ENCODE results near the gene ARHGAP15.

The ARHGAP15 gene

DNA sequence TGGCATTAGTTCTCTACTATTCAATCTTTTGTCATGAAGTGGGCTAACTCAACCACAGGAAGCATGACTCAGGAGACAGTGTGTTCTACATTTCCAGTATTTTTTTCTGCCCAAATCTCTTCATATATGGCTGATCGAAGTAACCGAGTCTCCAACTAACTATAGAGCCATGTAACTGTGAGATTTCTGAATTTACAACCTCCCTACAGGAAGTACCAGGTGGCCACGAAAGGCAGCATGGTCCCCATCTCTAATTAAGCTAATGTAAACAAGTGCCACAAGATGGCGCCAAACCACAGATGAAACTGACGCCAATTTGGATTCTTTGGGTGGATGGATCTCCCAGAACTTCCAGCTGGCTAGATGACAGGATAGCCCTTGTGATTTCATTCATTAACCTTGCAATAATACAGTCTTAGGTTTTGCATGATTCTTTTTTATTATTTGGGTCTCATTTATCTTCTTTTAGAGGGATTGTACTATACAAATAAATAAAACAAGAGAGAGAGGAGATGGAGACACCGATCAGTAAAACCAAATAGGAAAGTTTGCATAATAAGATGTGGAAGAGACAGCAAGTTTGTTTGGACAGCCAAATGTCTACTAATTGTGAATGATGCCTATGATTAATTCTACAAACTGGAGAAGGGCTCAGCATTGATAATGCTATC lies 18.3 kb upstream of the ARHGAP15 start:
- no peak for TF ChIP-seq YY1 (IDR thresholded peaks at IDR 0.05; ENCODE audit: insufficient read depth, insufficient read length)
- no peak for TF ChIP-seq SUZ12 (IDR thresholded peaks at IDR 0.05; ENCODE audit: extremely low read depth, insufficient read depth, insufficient read length)
- no peak for TF ChIP-seq ZNF274 (IDR thresholded peaks at IDR 0.05; ENCODE audit: low read depth, low read length)
- H3K9me3 ChIP-seq (ENCODE audit: insufficient read depth, low read length), result no peaks in the 10 kb centered on the region
- no peak overlapping the region for H3K9ac ChIP-seq (ENCODE audit: insufficient read length, low read depth)
- no peaks in the 10 kb centered on the region for H3K27me3 ChIP-seq (ENCODE audit: insufficient read depth, insufficient read length)
- no peaks in the 10 kb centered on the region for H3K36me3 ChIP-seq (ENCODE audit: insufficient read depth, insufficient read length, low read length)
- no peak overlapping the region for H3K4me3 ChIP-seq (ENCODE audit: insufficient read length, low read depth)
- peak; percentile 74 for DNase-seq (ENCODE audit: low read depth, low spot score)
- no peaks in the 10 kb centered on the region for H3K4me1 ChIP-seq (ENCODE audit: insufficient read depth, insufficient read length)

DNA sequence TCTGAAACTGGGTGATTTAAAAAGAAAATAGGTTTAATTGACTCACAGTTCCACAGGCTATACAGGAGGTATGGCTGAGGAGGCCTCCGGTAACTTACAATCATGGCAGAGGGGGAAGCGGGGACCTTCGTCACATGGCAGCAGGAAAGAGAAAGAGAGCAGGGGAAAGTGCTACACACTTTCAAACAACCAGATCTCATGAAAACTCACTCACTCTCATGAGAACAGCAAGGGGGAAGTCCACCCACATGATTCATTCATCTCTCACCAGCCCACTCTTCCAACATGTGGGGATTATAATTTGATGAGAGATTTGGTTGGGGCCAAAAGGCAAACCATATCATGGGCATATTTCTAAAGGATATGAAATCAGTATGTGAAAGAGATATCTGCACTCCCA lies 12.0 kb upstream of the ARHGAP15 start:
- TF ChIP-seq ZNF274 (IDR thresholded peaks at IDR 0.05; ENCODE audit: low read depth, low read length) (no peak), YY1 (IDR thresholded peaks at IDR 0.05; ENCODE audit: insufficient read depth, insufficient read length) (no peak), SUZ12 (IDR thresholded peaks at IDR 0.05; ENCODE audit: extremely low read depth, insufficient read depth, insufficient read length) (no peak)
- no peaks in the 10 kb centered on the region for H3K4me1 ChIP-seq (ENCODE audit: insufficient read depth, insufficient read length)
- H3K9ac ChIP-seq (ENCODE audit: insufficient read length, low read depth), result no peak overlapping the region
- H3K27me3 ChIP-seq (ENCODE audit: insufficient read depth, insufficient read length), result no peaks in the 10 kb centered on the region
- H3K9me3 ChIP-seq (ENCODE audit: insufficient read depth, low read length), result no peaks in the 10 kb centered on the region
- no peak overlapping the region for H3K4me3 ChIP-seq (ENCODE audit: insufficient read length, low read depth)
- DNase-seq (ENCODE audit: low read depth, low spot score), result no peak
- no peaks in the 10 kb centered on the region for H3K36me3 ChIP-seq (ENCODE audit: insufficient read depth, insufficient read length, low read length)

- H3K9me3 ChIP-seq (ENCODE audit: insufficient read depth, low read length), result no peaks in the 10 kb centered on the region
- H3K4me3 ChIP-seq (ENCODE audit: insufficient read length, low read depth), result no peak overlapping the region
- no peaks in the 10 kb centered on the region for H3K36me3 ChIP-seq (ENCODE audit: insufficient read depth, insufficient read length, low read length)
- no peak for DNase-seq (ENCODE audit: low read depth, low spot score)
- H3K27me3 ChIP-seq (ENCODE audit: insufficient read depth, insufficient read length), result no peaks in the 10 kb centered on the region
- no peak overlapping the region for H3K9ac ChIP-seq (ENCODE audit: insufficient read length, low read depth)
- no peaks in the 10 kb centered on the region for H3K4me1 ChIP-seq (ENCODE audit: insufficient read depth, insufficient read length)
- no peak for TF ChIP-seq ZNF274 (IDR thresholded peaks at IDR 0.05; ENCODE audit: low read depth, low read length)
- TF ChIP-seq YY1 (IDR thresholded peaks at IDR 0.05; ENCODE audit: insufficient read depth, insufficient read length), result no peak
- TF ChIP-seq SUZ12 (IDR thresholded peaks at IDR 0.05; ENCODE audit: extremely low read depth, insufficient read depth, insufficient read length), result no peak
Observed at GRCh38 chr2:143121079-143121478, 8.1 kb upstream of the ARHGAP15 start.

- TF ChIP-seq YY1 (IDR thresholded peaks at IDR 0.05; ENCODE audit: insufficient read depth, insufficient read length) (no peak), ZNF274 (IDR thresholded peaks at IDR 0.05; ENCODE audit: low read depth, low read length) (no peak), SUZ12 (IDR thresholded peaks at IDR 0.05; ENCODE audit: extremely low read depth, insufficient read depth, insufficient read length) (no peak)
- Histone ChIP-seq H3K9me3 (ENCODE audit: insufficient read depth, low read length) (no peaks in the 10 kb centered on the region), H3K36me3 (ENCODE audit: insufficient read depth, insufficient read length, low read length) (no peaks in the 10 kb centered on the region), H3K9ac (ENCODE audit: insufficient read length, low read depth) (no peak overlapping the region), H3K4me3 (ENCODE audit: insufficient read length, low read depth) (no peak overlapping the region), H3K27me3 (ENCODE audit: insufficient read depth, insufficient read length) (no peaks in the 10 kb centered on the region), H3K4me1 (ENCODE audit: insufficient read depth, insufficient read length) (no peaks in the 10 kb centered on the region)
- DNase-seq (ENCODE audit: low read depth, low spot score), result no peak
Observed at GRCh38 chr2:143121957-143122356, 7.3 kb upstream of the ARHGAP15 start.

DNA sequence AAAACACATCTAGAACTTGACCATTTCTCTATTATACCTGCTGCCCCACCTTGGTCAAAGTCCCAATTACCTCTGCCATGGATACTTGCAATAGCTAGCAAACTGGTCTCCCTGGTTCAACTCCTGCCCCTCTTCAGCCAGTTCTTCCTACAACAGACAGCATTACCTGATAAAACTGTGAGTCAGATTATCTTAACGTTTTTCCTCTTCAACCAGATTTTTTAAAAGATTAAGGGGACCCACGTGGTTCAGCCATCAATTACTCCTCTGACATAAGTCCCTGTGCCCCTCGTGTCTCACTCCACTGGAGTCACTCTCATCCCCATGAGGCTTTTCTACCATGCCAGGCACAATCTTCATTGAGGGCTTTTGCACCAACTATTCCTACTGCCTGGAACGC lies 5.3 kb upstream of the ARHGAP15 start:
- Histone ChIP-seq H3K36me3 (ENCODE audit: insufficient read depth, insufficient read length, low read length) (no peaks in the 10 kb centered on the region), H3K4me1 (ENCODE audit: insufficient read depth, insufficient read length) (no peaks in the 10 kb centered on the region), H3K4me3 (ENCODE audit: insufficient read length, low read depth) (no peak overlapping the region), H3K9ac (ENCODE audit: insufficient read length, low read depth) (no peak overlapping the region), H3K27me3 (ENCODE audit: insufficient read depth, insufficient read length) (no peaks in the 10 kb centered on the region), H3K9me3 (ENCODE audit: insufficient read depth, low read length) (no peaks in the 10 kb centered on the region)
- TF ChIP-seq ZNF274 (IDR thresholded peaks at IDR 0.05; ENCODE audit: low read depth, low read length) (no peak), YY1 (IDR thresholded peaks at IDR 0.05; ENCODE audit: insufficient read depth, insufficient read length) (no peak), SUZ12 (IDR thresholded peaks at IDR 0.05; ENCODE audit: extremely low read depth, insufficient read depth, insufficient read length) (no peak)
- no peak for DNase-seq (ENCODE audit: low read depth, low spot score)

DNA sequence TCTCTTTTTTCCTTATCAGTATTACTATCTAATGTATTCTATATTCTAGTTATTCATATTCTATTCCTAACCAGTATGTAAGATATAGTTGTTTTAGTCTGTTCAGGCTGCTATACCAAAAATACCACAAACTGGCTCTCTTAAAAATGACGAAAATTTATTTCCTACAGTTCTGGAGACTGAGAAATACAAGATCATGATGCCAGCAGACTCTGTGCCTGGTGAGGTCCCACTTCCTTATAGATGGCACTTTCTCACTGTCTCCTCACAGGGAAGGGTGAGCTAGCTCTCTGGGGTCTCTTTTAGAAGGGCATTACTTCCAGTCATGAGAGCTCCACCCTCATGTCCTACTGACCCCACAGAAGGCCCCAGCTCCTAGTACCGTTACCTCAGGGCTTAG lies 4.8 kb upstream of the ARHGAP15 start:
- H3K9me3 ChIP-seq (ENCODE audit: insufficient read depth, low read length), result no peaks in the 10 kb centered on the region
- H3K36me3 ChIP-seq (ENCODE audit: insufficient read depth, insufficient read length, low read length), result no peaks in the 10 kb centered on the region
- H3K9ac ChIP-seq (ENCODE audit: insufficient read length, low read depth), result no peak overlapping the region
- TF ChIP-seq ZNF274 (IDR thresholded peaks at IDR 0.05; ENCODE audit: low read depth, low read length) (no peak), YY1 (IDR thresholded peaks at IDR 0.05; ENCODE audit: insufficient read depth, insufficient read length) (no peak), SUZ12 (IDR thresholded peaks at IDR 0.05; ENCODE audit: extremely low read depth, insufficient read depth, insufficient read length) (no peak)
- DNase-seq (ENCODE audit: low read depth, low spot score), result no peak
- no peaks in the 10 kb centered on the region for H3K27me3 ChIP-seq (ENCODE audit: insufficient read depth, insufficient read length)
- no peaks in the 10 kb centered on the region for H3K4me1 ChIP-seq (ENCODE audit: insufficient read depth, insufficient read length)
- H3K4me3 ChIP-seq (ENCODE audit: insufficient read length, low read depth), result no peak overlapping the region

DNA sequence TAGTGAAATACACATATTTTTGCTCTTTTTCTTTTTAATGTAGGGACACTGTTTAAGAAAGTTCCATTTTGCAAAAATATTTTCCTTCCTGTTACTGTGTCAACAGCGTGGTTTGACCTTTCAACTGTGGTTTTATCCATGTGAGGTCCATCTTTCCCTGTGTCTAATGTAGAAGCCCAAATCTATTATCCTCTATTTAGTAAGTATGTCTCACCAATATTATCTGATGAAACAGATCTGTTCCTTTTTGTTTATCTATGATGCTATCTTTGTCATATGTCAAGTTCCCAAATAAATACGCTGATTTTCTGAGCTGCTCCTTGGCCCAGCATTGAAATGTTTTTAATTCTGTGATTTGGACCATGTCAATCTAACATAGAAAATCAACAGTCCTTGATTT lies 3.5 kb upstream of the ARHGAP15 start:
- Histone ChIP-seq H3K9me3 (ENCODE audit: insufficient read depth, low read length) (no peaks in the 10 kb centered on the region), H3K9ac (ENCODE audit: insufficient read length, low read depth) (no peak overlapping the region), H3K4me1 (ENCODE audit: insufficient read depth, insufficient read length) (no peaks in the 10 kb centered on the region), H3K36me3 (ENCODE audit: insufficient read depth, insufficient read length, low read length) (no peaks in the 10 kb centered on the region), H3K27me3 (ENCODE audit: insufficient read depth, insufficient read length) (no peaks in the 10 kb centered on the region), H3K4me3 (ENCODE audit: insufficient read length, low read depth) (no peak overlapping the region)
- DNase-seq (ENCODE audit: low read depth, low spot score), result no peak
- TF ChIP-seq YY1 (IDR thresholded peaks at IDR 0.05; ENCODE audit: insufficient read depth, insufficient read length) (no peak), ZNF274 (IDR thresholded peaks at IDR 0.05; ENCODE audit: low read depth, low read length) (no peak), SUZ12 (IDR thresholded peaks at IDR 0.05; ENCODE audit: extremely low read depth, insufficient read depth, insufficient read length) (no peak)

Measured in NT2/D1 (cell line).